Ovary (tissue), 3 donors: ENCODE measurements around the gene PHF11.

Experiments used
- EP300 ChIP-seq: sonication (generic); formaldehyde crosslinking; IDR thresholded peaks from one replicate; pipeline ENCODE4 v1.6.1; 2017; ENCODE audit warnings: antibody characterized with exemption
- POLR2A ChIP-seq: fragments of 450-650 bp; IDR thresholded peaks from one replicate; pipeline ENCODE4 v1.6.1; 2017; ENCODE audit warnings: antibody characterized with exemption, mild to moderate bottlenecking, moderate library complexity
- TF ChIP-seq, protein P1 (sequence below), 3 donors: fragments of 450-650 bp in 2 of 3; fragments of 200-600 bp in 1 of 3; IDR thresholded peaks; one replicate each; pipeline versions ENCODE4 v1.5.1 to v1.8.0; 2016 to 2022; ENCODE audit warnings: antibody characterized with exemption in 3 of 3, mild to moderate bottlenecking in 1 of 3
- donor health status: DM: no; HTN: no; CAD: no.

DNA sequence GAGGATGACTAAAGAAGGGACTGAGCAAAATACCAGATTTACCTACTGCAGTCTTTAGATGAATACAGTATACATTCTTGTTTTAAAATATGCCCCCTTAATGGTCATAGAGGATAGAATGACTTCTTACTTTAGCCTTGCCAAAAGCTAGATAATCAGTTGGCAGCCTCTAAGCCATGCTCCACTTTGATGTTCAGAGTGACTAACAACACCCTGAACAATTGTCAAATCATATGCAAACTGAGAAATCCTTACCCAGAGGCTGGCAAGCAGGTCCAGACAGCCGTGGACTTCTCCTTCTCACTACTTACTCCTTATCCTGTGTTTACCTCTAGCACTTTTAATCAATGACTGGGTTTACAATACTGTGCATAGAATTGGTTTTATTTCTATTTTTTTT lies 23.6 kb upstream of the PHF11 start:
- no peak for TF ChIP-seq POLR2A
- TF ChIP-seq, protein P1, sequence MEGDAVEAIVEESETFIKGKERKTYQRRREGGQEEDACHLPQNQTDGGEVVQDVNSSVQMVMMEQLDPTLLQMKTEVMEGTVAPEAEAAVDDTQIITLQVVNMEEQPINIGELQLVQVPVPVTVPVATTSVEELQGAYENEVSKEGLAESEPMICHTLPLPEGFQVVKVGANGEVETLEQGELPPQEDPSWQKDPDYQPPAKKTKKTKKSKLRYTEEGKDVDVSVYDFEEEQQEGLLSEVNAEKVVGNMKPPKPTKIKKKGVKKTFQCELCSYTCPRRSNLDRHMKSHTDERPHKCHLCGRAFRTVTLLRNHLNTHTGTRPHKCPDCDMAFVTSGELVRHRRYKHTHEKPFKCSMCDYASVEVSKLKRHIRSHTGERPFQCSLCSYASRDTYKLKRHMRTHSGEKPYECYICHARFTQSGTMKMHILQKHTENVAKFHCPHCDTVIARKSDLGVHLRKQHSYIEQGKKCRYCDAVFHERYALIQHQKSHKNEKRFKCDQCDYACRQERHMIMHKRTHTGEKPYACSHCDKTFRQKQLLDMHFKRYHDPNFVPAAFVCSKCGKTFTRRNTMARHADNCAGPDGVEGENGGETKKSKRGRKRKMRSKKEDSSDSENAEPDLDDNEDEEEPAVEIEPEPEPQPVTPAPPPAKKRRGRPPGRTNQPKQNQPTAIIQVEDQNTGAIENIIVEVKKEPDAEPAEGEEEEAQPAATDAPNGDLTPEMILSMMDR (IDR thresholded peaks at IDR 0.05) = no peak
- TF ChIP-seq EP300 = no peak
